WTC11 (cell line): Measurements from ENCODE around the gene PSKH1. TPM values are rescaled to one million over a fixed set of nuclear protein-coding genes. Genes with fewer than 3 reads are reported as not detected.

Experiments used
- ATAC-seq: fragments of 200-7000 bp; cut with Tn5 transposase; 2 replicates; pipeline ENCODE4 v1.10.0; 2021; ENCODE audit warnings: mild to moderate bottlenecking, moderate library complexity
- CTCF ChIA-PET: fragments of 300-600 bp; sonication (Branson Sonifier 250); formaldehyde crosslinking; loops from one replicate; lab custom pipeline; 2021; ENCODE audit warnings: antibody characterized with exemption; lab: Charles Lee
- POLR2A ChIA-PET: fragments of 350-600 bp; sonication (Branson Sonifier 250); formaldehyde crosslinking; loops from one replicate; lab custom pipeline; 2021; ENCODE audit warnings: antibody characterized with exemption; lab: Charles Lee
- DNase-seq: peaks from one replicate; pipeline ENCODE4 v3.0.0; 2021; ENCODE audit warnings: low spot score
- H3K27ac Mint-ChIP-seq: 2 replicates; pipeline ENCODE4 v1.8.0; 2021; ENCODE audit warnings: mixed read lengths
- H3K27me3 Mint-ChIP-seq: 2 replicates; pipeline ENCODE4 v1.8.0; 2021; ENCODE audit warnings: low read depth, mild to moderate bottlenecking, moderate library complexity, mixed read lengths
- H3K36me3 Mint-ChIP-seq: 2 replicates; pipeline ENCODE4 v1.8.0; 2021; ENCODE audit warnings: mixed read lengths
- H3K4me1 Mint-ChIP-seq: 2 replicates; pipeline ENCODE4 v1.8.0; 2022; ENCODE audit warnings: mixed read lengths
- H3K4me3 Mint-ChIP-seq: 2 replicates; pipeline ENCODE4 v1.8.0; 2021; ENCODE audit warnings: mild to moderate bottlenecking, moderate library complexity, mixed read lengths
- H3K9me3 Mint-ChIP-seq: 2 replicates; pipeline ENCODE4 v1.8.0; 2021; ENCODE audit warnings: mixed read lengths
- ATF2 ChIP-seq: sonication (generic); formaldehyde crosslinking; IDR thresholded peaks from 2 replicates; pipeline ENCODE4 v1.8.1; 2022; ENCODE audit warnings: low read depth, missing genetic modification reagents, borderline replicate concordance
- E2F5 ChIP-seq: sonication (generic); formaldehyde crosslinking; IDR thresholded peaks from 2 replicates; pipeline ENCODE4 v1.8.1; 2022; ENCODE audit warnings: mild to moderate bottlenecking, moderate library complexity, missing genetic modification reagents
- FOXP1 ChIP-seq: sonication (generic); formaldehyde crosslinking; IDR thresholded peaks from 2 replicates; pipeline ENCODE4 v1.8.0; 2022; ENCODE audit warnings: missing genetic modification reagents, mild to moderate bottlenecking, moderate library complexity, borderline replicate concordance
- FOXP4 ChIP-seq: sonication (generic); formaldehyde crosslinking; IDR thresholded peaks from 2 replicates; pipeline ENCODE4 v1.8.0; 2022; ENCODE audit warnings: mild to moderate bottlenecking, missing genetic modification reagents
- MXD4 ChIP-seq: fragments of 250-450 bp; sonication (Bioruptor Pico); IDR thresholded peaks from 2 replicates; pipeline ENCODE4 v1.8.0; 2021; ENCODE audit warnings: mild to moderate bottlenecking, moderate library complexity, borderline replicate concordance
- NFATC4 ChIP-seq: fragments of 250-450 bp; sonication (Bioruptor Pico); IDR thresholded peaks from 2 replicates; pipeline ENCODE4 v1.9.0; 2021; ENCODE audit warnings: mild to moderate bottlenecking
- PREB ChIP-seq: sonication (generic); formaldehyde crosslinking; IDR thresholded peaks from 2 replicates; pipeline ENCODE4 v1.8.1; 2022; ENCODE audit warnings: mild to moderate bottlenecking, missing genetic modification reagents, moderate library complexity, borderline replicate concordance
- ZBTB21 ChIP-seq: sonication (generic); formaldehyde crosslinking; IDR thresholded peaks from 2 replicates; pipeline ENCODE4 v1.8.1; 2023; ENCODE audit warnings: mild to moderate bottlenecking, missing genetic modification reagents, borderline replicate concordance
- ZNF138 ChIP-seq: sonication (generic); formaldehyde crosslinking; conservative IDR thresholded peaks from 2 replicates; pipeline ENCODE4 v1.8.1; 2022; ENCODE audit warnings: mild to moderate bottlenecking, moderate library complexity, missing genetic modification reagents
- ZNF396 ChIP-seq: fragments of 250-450 bp; sonication (Bioruptor Pico); IDR thresholded peaks from 2 replicates; pipeline ENCODE4 v1.8.0; 2021; ENCODE audit warnings: mild to moderate bottlenecking, moderate library complexity, borderline replicate concordance
- ZNF416 ChIP-seq: fragments of 250-450 bp; sonication (Bioruptor Pico); IDR thresholded peaks from 2 replicates; pipeline ENCODE4 v1.9.0; 2021; ENCODE audit warnings: mild to moderate bottlenecking, inconsistent platforms
- ZNF512 ChIP-seq: sonication (generic); formaldehyde crosslinking; IDR thresholded peaks from 2 replicates; pipeline ENCODE4 v1.8.1; 2022; ENCODE audit warnings: missing genetic modification reagents, borderline replicate concordance
- ZSCAN18 ChIP-seq: fragments of 250-450 bp; sonication (Bioruptor Pico); IDR thresholded peaks from 2 replicates; pipeline ENCODE4 v2.1.2; 2022; ENCODE audit warnings: mild to moderate bottlenecking, moderate library complexity
- total RNA-seq: library from RNA; stranded (reverse); gene quantifications from 3 replicates; pipeline ENCODE4 v1.2.3, GENCODE V29; 2021
- TF ChIP-seq, protein P1 (sequence below): sonication (generic); formaldehyde crosslinking; IDR thresholded peaks from 2 replicates; pipeline ENCODE4 v1.8.0; 2023; ENCODE audit warnings: missing genetic modification reagents, mild to moderate bottlenecking, borderline replicate concordance
- TF ChIP-seq, protein P2 (sequence below): sonication (generic); formaldehyde crosslinking; IDR thresholded peaks from 2 replicates; pipeline ENCODE4 v1.8.0; 2022; ENCODE audit warnings: mild to moderate bottlenecking, missing genetic modification reagents

PSKH1 gene
- total RNA-seq, 1 experiment from 2014 or later: 32.6 TPM

DNA sequence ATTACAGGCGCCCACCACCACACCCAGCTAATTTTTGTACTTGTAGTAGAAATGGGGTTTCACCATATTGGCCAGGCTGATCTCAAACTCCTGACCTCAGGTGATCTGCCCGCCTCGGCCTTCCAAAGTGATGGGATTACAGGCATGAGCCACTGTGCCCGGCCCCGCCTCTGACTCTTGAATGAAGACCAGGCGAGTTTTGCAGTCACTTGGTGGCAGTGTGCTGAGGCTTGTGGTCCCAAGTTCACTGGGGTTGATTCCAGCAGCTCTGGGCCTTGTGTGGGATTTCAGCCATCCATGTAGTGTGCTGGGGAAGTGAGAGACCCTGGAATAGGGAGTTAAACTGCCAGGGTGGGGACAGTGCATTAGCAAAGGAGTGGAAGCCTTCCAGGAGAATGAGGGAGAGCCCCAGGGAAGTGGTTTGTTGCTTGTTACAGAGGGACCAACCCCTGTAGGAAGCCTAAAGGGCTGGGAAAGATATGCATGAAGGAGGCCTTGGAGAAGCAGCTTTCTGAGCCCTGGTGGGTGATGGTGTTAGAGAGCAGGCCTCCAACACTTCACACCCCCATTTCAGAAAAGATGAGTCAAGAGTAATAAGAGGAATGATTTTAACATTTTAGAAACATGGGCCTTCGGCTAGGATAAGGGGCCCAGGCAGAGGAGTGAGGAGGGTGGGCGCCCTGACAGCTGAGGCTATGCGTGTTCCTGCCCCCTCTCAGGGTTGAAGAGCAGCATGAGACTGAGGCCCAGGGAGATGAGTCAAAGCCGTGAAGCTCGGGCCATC lies 14.5 kb downstream of the PSKH1 start:
- Mint-ChIP-seq H3K4me3 (no peak overlapping the region), H3K36me3 (peaks cover 25% of the 10 kb centered on the region), H3K4me1 (no peaks in the 10 kb centered on the region), H3K27ac (peak overlapping the region; percentile 71; the same call in 1 of the 2 replicates), H3K9me3 (no peaks in the 10 kb centered on the region), H3K27me3 (no peaks in the 10 kb centered on the region)
- ChIA-PET CTCF (interaction anchor here (1.0 to 1.3 kb wide), 3 partner anchors 21 to 87 kb away, joined by 3 read pairs; no protein-coding TSS in a partner anchor), POLR2A (no interaction called here)
- peak; percentile 49 for ATAC-seq
- TF ChIP-seq NFATC4 (CRISPR knock-in tag) (no peak), ZNF396 (CRISPR knock-in tag) (no peak), E2F5 (CRISPR knock-in tag) (no peak), ZNF138 (CRISPR knock-in tag) (no peak), ZNF512 (CRISPR knock-in tag) (no peak), ZNF416 (no peak), PREB (CRISPR knock-in tag) (no peak), ZSCAN18 (CRISPR knock-in tag) (no peak), MXD4 (no peak)
- TF ChIP-seq, protein P1, sequence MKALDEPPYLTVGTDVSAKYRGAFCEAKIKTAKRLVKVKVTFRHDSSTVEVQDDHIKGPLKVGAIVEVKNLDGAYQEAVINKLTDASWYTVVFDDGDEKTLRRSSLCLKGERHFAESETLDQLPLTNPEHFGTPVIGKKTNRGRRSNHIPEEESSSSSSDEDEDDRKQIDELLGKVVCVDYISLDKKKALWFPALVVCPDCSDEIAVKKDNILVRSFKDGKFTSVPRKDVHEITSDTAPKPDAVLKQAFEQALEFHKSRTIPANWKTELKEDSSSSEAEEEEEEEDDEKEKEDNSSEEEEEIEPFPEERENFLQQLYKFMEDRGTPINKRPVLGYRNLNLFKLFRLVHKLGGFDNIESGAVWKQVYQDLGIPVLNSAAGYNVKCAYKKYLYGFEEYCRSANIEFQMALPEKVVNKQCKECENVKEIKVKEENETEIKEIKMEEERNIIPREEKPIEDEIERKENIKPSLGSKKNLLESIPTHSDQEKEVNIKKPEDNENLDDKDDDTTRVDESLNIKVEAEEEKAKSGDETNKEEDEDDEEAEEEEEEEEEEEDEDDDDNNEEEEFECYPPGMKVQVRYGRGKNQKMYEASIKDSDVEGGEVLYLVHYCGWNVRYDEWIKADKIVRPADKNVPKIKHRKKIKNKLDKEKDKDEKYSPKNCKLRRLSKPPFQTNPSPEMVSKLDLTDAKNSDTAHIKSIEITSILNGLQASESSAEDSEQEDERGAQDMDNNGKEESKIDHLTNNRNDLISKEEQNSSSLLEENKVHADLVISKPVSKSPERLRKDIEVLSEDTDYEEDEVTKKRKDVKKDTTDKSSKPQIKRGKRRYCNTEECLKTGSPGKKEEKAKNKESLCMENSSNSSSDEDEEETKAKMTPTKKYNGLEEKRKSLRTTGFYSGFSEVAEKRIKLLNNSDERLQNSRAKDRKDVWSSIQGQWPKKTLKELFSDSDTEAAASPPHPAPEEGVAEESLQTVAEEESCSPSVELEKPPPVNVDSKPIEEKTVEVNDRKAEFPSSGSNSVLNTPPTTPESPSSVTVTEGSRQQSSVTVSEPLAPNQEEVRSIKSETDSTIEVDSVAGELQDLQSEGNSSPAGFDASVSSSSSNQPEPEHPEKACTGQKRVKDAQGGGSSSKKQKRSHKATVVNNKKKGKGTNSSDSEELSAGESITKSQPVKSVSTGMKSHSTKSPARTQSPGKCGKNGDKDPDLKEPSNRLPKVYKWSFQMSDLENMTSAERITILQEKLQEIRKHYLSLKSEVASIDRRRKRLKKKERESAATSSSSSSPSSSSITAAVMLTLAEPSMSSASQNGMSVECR (CRISPR knock-in tag): no peak
- no peak for DNase-seq

DNA sequence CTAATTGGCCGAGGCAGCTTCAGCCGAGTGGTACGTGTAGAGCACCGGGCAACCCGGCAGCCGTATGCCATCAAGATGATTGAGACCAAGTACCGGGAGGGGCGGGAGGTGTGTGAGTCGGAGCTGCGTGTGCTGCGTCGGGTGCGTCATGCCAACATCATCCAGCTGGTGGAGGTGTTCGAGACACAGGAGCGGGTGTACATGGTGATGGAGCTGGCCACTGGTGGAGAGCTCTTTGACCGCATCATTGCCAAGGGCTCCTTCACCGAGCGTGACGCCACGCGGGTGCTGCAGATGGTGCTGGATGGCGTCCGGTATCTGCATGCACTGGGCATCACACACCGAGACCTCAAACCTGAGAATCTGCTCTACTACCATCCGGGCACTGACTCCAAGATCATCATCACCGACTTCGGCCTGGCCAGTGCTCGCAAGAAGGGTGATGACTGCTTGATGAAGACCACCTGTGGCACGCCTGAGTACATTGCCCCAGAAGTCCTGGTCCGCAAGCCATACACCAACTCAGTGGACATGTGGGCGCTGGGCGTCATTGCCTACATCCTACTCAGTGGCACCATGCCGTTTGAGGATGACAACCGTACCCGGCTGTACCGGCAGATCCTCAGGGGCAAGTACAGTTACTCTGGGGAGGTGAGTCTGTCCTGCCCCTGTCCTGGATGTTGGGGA lies 16.1 kb downstream of the PSKH1 start:
- Mint-ChIP-seq H3K4me1 (peaks cover 6% of the 10 kb centered on the region), H3K27me3 (no peaks in the 10 kb centered on the region), H3K36me3 (peaks cover 17% of the 10 kb centered on the region)
- POLR2A ChIA-PET: no interaction called here
- CTCF ChIA-PET: interaction anchor here (0.6 to 1.4 kb wide), 5 partner anchors 26 to 235 kb away, joined by 3 to 7 read pairs (median 4); no protein-coding TSS in a partner anchor
- DNase-seq: no peak
- TF ChIP-seq, protein P2, sequence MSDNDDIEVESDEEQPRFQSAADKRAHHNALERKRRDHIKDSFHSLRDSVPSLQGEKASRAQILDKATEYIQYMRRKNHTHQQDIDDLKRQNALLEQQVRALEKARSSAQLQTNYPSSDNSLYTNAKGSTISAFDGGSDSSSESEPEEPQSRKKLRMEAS (CRISPR knock-in tag): no peak
- TF ChIP-seq ZBTB21 (CRISPR knock-in tag) (no peak), FOXP1 (no peak), FOXP4 (CRISPR knock-in tag) (no peak), ATF2 (CRISPR knock-in tag) (no peak)
- TF ChIP-seq, all 79 proteins: peak for 0
- no peak for ATAC-seq
- H3K4me3 Mint-ChIP-seq: no peak overlapping the region
- H3K9me3 Mint-ChIP-seq: no peaks in the 10 kb centered on the region
- no peak overlapping the region for H3K27ac Mint-ChIP-seq
